ENCODE data around the gene SLC7A6. TPM values are rescaled to one million over a fixed set of nuclear protein-coding genes. Genes with fewer than 3 reads are reported as not detected.

The SLC7A6 gene
- total RNA-seq, 4 donors from 2014 or later = 6.8 to 40.0 (median 19.6) TPM

DNA sequence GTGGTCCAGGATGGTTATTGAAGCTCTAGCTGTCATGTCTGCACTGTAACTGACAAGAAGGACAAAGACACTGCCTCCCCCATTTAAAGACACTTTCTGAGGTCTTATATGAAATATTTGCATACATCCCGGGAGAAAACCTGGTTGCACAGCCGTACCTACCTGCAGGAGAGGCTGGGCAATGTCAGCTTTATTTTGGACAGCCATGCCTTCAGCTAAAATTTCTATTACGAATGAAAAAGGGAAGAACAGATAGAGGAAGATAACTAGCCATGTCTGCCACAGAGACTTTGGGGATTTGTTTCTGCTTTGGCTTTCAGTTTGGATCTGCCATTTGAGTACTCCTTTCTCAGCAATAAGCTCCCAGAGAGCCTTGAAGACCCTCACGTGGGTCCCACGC is 19.0 kb downstream of the SLC7A6 start:
- Histone ChIP-seq H3K27ac (peak overlapping the region in 1 of 2 donors; percentile 1), H3K4me1 (no peaks in the 10 kb centered on the region), H3K4me3 (no peak overlapping the region), H3K36me3 (no peaks in the 10 kb centered on the region), H3K27me3 (no peaks in the 10 kb centered on the region), H3K9me3 (no peaks in the 10 kb centered on the region)
- no peak for DNase-seq
- intact Hi-C loops (cut with DNase I; ENCODE audit: low total_unique reads) = no loop called here
- TF ChIP-seq, protein P1, sequence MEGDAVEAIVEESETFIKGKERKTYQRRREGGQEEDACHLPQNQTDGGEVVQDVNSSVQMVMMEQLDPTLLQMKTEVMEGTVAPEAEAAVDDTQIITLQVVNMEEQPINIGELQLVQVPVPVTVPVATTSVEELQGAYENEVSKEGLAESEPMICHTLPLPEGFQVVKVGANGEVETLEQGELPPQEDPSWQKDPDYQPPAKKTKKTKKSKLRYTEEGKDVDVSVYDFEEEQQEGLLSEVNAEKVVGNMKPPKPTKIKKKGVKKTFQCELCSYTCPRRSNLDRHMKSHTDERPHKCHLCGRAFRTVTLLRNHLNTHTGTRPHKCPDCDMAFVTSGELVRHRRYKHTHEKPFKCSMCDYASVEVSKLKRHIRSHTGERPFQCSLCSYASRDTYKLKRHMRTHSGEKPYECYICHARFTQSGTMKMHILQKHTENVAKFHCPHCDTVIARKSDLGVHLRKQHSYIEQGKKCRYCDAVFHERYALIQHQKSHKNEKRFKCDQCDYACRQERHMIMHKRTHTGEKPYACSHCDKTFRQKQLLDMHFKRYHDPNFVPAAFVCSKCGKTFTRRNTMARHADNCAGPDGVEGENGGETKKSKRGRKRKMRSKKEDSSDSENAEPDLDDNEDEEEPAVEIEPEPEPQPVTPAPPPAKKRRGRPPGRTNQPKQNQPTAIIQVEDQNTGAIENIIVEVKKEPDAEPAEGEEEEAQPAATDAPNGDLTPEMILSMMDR (IDR thresholded peaks at IDR 0.05) = no peak
- no peak for TF ChIP-seq POLR2A (IDR thresholded peaks at IDR 0.05)

DNA sequence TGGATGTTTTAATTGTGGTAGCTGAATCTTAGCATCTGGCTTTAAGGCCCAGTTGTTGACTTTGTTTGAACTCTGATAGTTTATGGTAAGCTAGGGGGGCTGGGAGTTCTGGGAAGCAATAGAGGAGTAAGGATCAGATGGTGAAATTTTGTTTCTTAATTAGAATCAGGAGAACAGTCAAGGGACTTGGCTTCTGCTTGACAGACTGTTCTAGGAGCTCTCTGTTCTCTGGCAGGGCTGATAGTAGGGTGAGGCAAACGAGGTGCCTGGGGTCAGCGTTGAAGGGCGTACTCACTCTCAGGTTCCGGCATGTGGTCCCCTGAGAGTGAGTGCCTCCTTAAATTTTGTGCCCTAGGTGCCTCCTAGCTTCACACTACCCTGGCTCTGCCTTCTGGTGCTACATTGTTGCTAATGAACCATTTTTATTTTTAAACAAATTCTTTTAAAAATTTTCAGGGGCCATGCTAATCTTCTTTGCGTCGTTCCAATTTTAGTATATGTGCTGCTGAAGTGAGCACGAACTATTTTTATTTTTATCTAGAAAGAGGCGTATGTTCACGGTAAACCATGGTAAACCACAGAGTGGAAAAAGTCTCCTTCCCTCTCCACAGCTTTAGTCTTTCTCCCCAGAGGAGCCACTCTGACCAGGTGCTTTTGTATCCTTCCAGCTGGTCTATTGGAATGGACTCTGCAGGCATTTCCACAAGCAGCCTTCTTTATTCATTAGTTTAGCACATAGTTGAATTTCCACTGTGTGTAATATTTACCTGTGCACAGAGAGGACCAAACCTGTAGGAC is 19.7 kb downstream of the SLC7A6 start:
- no peak for DNase-seq

DNA sequence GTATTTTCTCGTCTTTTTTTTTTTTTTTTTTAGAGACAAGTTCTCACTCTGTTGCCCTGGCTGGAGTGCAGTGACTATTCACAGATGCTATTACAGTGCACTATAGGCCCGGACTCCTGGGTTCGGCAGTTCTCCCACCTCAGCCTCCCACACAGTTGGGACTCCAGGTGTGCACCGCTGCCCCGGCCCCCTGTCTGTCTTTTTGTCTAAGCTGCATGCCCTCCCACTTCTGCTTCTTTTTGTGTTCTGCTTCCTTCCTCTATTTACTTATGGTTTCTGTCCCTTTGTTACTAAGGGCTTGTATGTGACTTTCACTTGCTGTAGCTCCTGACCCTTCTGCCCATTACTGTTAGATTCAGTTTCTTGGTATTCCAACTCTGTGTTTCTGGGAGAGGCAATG is 20.5 kb downstream of the SLC7A6 start:
- peak overlapping the region in 1 of 2 donors; percentile 15 for H3K27ac ChIP-seq
- no peaks in the 10 kb centered on the region for H3K27me3 ChIP-seq
- no peaks in the 10 kb centered on the region for H3K4me1 ChIP-seq
- no peaks in the 10 kb centered on the region for H3K9me3 ChIP-seq
- H3K4me3 ChIP-seq = no peak overlapping the region
- DNase-seq = no peak
- intact Hi-C loops (cut with DNase I; ENCODE audit: low total_unique reads) = no loop called here
- TF ChIP-seq, protein P1 (IDR thresholded peaks at IDR 0.05) = no peak
- TF ChIP-seq POLR2A (IDR thresholded peaks at IDR 0.05) = no peak
- no peaks in the 10 kb centered on the region for H3K36me3 ChIP-seq

More for the DNA sequence above, 19.7 kb downstream of the SLC7A6 start:
- Histone ChIP-seq H3K4me1 (no peaks in the 10 kb centered on the region), H3K27ac (peak overlapping the region in 1 of 2 donors; percentile 15), H3K27me3 (no peaks in the 10 kb centered on the region), H3K9me3 (no peaks in the 10 kb centered on the region), H3K4me3 (no peak overlapping the region), H3K36me3 (no peaks in the 10 kb centered on the region)
- intact Hi-C loops (cut with DNase I; ENCODE audit: low total_unique reads) = no loop called here
- TF ChIP-seq, protein P1 (IDR thresholded peaks at IDR 0.05) = no peak
- TF ChIP-seq POLR2A (IDR thresholded peaks at IDR 0.05) = no peak

DNA sequence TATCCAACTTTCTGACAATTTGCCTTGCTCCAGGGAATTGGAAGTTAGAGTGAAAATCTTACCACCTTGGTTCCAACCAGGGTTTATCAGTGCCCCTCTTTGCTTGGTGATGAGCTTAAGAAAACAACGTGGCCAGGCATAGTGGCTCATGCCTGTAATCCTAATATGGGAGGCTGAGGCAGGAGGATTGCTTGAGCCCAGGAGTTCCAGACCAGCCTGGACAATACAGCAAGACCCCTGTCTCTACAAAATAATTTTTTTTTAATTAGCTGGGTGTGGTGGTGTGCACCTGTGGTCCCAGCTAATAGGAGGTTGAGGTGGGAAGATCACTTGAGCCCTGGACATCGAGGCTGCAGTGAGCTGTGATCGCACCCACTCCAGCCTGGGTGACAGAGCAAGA is 21.4 kb downstream of the SLC7A6 start:
- Histone ChIP-seq H3K27ac (peak overlapping the region in 1 of 2 donors; percentile 9), H3K4me3 (no peak overlapping the region), H3K4me1 (no peaks in the 10 kb centered on the region), H3K27me3 (no peaks in the 10 kb centered on the region), H3K9me3 (no peaks in the 10 kb centered on the region), H3K36me3 (no peaks in the 10 kb centered on the region)
- no peak for DNase-seq
- intact Hi-C loops (cut with DNase I; ENCODE audit: low total_unique reads) = no loop called here
- no peak for TF ChIP-seq POLR2A (IDR thresholded peaks at IDR 0.05)
- TF ChIP-seq, protein P1 (IDR thresholded peaks at IDR 0.05) = no peak

Data from uterus (tissue), 4 donors.